Prostate gland (tissue), 2 donors: ENCODE measurements around the gene HHEX. TPM values are rescaled to one million over a fixed set of nuclear protein-coding genes. Genes with fewer than 3 reads are reported as not detected.

ENCODE experiments used
- DNase-seq: peaks from one replicate; pipeline ENCODE4 v3.0.0-alpha.2; 2019; ENCODE audit warnings: low spot score
- H3K27ac ChIP-seq, 2 donors: fragments of 200-600 bp; sonication (generic); 2 replicates each; pipeline ENCODE4 v1.5.1; 2017 to 2019
- H3K27me3 ChIP-seq: fragments of 200-600 bp; sonication (generic); replicated peaks from 2 replicates; pipeline ENCODE4 v1.5.1; 2019; ENCODE audit not compliant: insufficient read depth
- H3K36me3 ChIP-seq, 2 donors: fragments of 200-600 bp; sonication (generic); 1 replicate in 1 of 2; 2 replicates in 1 of 2; pipeline versions ENCODE4 v1.5.1 to v1.8.1; 2017 to 2019
- H3K4me1 ChIP-seq: fragments of 200-600 bp; sonication (generic); replicated peaks from 2 replicates; pipeline ENCODE4 v1.5.1; 2019
- H3K4me3 ChIP-seq, 2 donors: fragments of 200-600 bp; sonication (generic); 2 replicates each; pipeline ENCODE4 v1.5.1; 2017 to 2019
- H3K9me3 ChIP-seq: fragments of 200-600 bp; sonication (generic); 2 replicates; pipeline ENCODE4 v1.5.1; 2017
- POLR2A ChIP-seq: fragments of 450-650 bp; IDR thresholded peaks from one replicate; pipeline ENCODE4 v1.6.1; 2016; ENCODE audit warnings: antibody characterized with exemption, mild to moderate bottlenecking
- POLR2AphosphoS5 ChIP-seq: sonication (generic); formaldehyde crosslinking; IDR thresholded peaks from one replicate; pipeline ENCODE4 v1.6.1; 2017; ENCODE audit warnings: antibody characterized with exemption
- WGBS: methylation state at CpG from one replicate; pipeline ENCODE4 v1.1.5; 2018; 5-methylcytosine and 5-hydroxymethylcytosine counted together
- intact Hi-C: fragments of 100-400 bp; cut with DNase I; formaldehyde crosslinking; loops from one replicate; pipeline ENCODE4 v1.14.2; 2022
- total RNA-seq, 2 donors: library from RNA; depleted of rRNA; stranded (reverse); fragments of >200 nt; gene quantifications; one replicate each; pipeline ENCODE4 v1.1.0, GENCODE V29; 2016
- TF ChIP-seq, protein P1 (sequence below), 4 experiments: fragments of 200-600 bp in 2 of 4; fragments of 450-650 bp in 2 of 4; sonication (generic) in 2 of 4; IDR thresholded peaks; 1 replicate in 3 of 4; 2 replicates in 1 of 4; pipeline ENCODE4 v1.5.1; 2016 to 2019; ENCODE audit warnings: antibody characterized with exemption in 4 of 4, mild to moderate bottlenecking in 2 of 4, moderate library complexity in 2 of 4

HHEX gene
- total RNA-seq, 2 donors from 2014 or later = 3.0 to 6.6 TPM

GRCh38 chr10:92719991-92720830 is 30.5 kb downstream of the HHEX start:
- intact Hi-C loops = no loop called here
- Histone ChIP-seq H3K27me3 (no peaks in the 10 kb centered on the region), H3K4me1 (no peaks in the 10 kb centered on the region), H3K27ac (no peak overlapping the region), H3K9me3 (no peaks in the 10 kb centered on the region), H3K36me3 (no peaks in the 10 kb centered on the region), H3K4me3 (no peak overlapping the region)
- TF ChIP-seq POLR2AphosphoS5 = no peak
- TF ChIP-seq, protein P1, sequence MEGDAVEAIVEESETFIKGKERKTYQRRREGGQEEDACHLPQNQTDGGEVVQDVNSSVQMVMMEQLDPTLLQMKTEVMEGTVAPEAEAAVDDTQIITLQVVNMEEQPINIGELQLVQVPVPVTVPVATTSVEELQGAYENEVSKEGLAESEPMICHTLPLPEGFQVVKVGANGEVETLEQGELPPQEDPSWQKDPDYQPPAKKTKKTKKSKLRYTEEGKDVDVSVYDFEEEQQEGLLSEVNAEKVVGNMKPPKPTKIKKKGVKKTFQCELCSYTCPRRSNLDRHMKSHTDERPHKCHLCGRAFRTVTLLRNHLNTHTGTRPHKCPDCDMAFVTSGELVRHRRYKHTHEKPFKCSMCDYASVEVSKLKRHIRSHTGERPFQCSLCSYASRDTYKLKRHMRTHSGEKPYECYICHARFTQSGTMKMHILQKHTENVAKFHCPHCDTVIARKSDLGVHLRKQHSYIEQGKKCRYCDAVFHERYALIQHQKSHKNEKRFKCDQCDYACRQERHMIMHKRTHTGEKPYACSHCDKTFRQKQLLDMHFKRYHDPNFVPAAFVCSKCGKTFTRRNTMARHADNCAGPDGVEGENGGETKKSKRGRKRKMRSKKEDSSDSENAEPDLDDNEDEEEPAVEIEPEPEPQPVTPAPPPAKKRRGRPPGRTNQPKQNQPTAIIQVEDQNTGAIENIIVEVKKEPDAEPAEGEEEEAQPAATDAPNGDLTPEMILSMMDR (IDR thresholded peaks at IDR 0.05) = no peak
- TF ChIP-seq POLR2A = no peak
- DNase-seq = no peak
- WGBS = 69% methylated on average over 5 of the region's 5 CpGs

- H3K9me3 ChIP-seq = no peaks in the 10 kb centered on the region
- H3K4me1 ChIP-seq = no peaks in the 10 kb centered on the region
- no peak for DNase-seq
- TF ChIP-seq, protein P1 (IDR thresholded peaks at IDR 0.05) = no peak
- TF ChIP-seq POLR2A (no peak), POLR2AphosphoS5 (no peak)
- intact Hi-C loops = no loop called here
- H3K27me3 ChIP-seq = no peaks in the 10 kb centered on the region
- no peak overlapping the region for H3K27ac ChIP-seq
- H3K36me3 ChIP-seq = no peaks in the 10 kb centered on the region
- H3K4me3 ChIP-seq = no peak overlapping the region
Observed at GRCh38 chr10:92720831-92721165, 31.0 kb downstream of the HHEX start.

DNA sequence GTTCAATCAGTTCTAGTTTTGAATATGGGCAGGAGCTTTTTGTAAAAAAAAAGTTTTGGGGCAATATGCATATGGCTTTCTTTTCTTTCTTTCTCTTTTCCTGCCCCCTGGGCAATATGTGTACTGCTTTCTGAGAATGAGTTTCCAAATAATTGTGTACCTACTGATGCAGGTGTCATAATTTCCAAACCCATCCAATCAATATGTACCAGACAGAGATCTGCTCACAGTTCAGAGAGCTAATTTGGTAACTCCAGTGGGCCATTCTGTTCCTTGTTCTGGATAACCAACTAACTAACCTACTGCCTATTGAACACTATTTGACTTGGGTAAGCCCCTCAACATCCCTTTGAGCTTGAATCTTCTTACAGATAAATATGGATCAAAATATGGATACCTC is 32.6 kb downstream of the HHEX start:
- no peak for DNase-seq
- TF ChIP-seq POLR2A (no peak), POLR2AphosphoS5 (no peak)
- TF ChIP-seq, protein P1 (IDR thresholded peaks at IDR 0.05) = no peak
- Histone ChIP-seq H3K36me3 (no peaks in the 10 kb centered on the region), H3K4me3 (no peak overlapping the region), H3K27me3 (no peaks in the 10 kb centered on the region), H3K9me3 (no peaks in the 10 kb centered on the region), H3K27ac (no peak overlapping the region), H3K4me1 (no peaks in the 10 kb centered on the region)
- intact Hi-C loops = no loop called here

GRCh38 chr10:92727141-92727540 is 37.4 kb downstream of the HHEX start:
- intact Hi-C loops = no loop called here
- TF ChIP-seq, protein P1 (IDR thresholded peaks at IDR 0.05) = no peak
- H3K4me3 ChIP-seq = no peak overlapping the region
- WGBS = 84% methylated on average over 6 of the region's 6 CpGs
- no peaks in the 10 kb centered on the region for H3K27me3 ChIP-seq
- no peak overlapping the region for H3K27ac ChIP-seq
- no peaks in the 10 kb centered on the region for H3K4me1 ChIP-seq
- no peaks in the 10 kb centered on the region for H3K36me3 ChIP-seq
- DNase-seq = no peak
- H3K9me3 ChIP-seq = no peaks in the 10 kb centered on the region

- WGBS = 33% methylated on average over 3 of the region's 3 CpGs
- DNase-seq = no peak
- H3K4me3 ChIP-seq = no peak overlapping the region
Observed at GRCh38 chr10:92727550-92727949, 37.8 kb downstream of the HHEX start.

More at GRCh38 chr10:92727550-92727949, 37.8 kb downstream of the HHEX start:
- no peaks in the 10 kb centered on the region for H3K27me3 ChIP-seq
- TF ChIP-seq POLR2A (no peak), POLR2AphosphoS5 (no peak)
- TF ChIP-seq, protein P1 (IDR thresholded peaks at IDR 0.05) = no peak
- no peaks in the 10 kb centered on the region for H3K36me3 ChIP-seq
- H3K4me1 ChIP-seq = no peaks in the 10 kb centered on the region
- no peaks in the 10 kb centered on the region for H3K9me3 ChIP-seq
- H3K27ac ChIP-seq = no peak overlapping the region
- intact Hi-C loops = no loop called here
